GM12878 (cell line): ENCODE results near the gene VIT. TPM values are rescaled to one million over a fixed set of nuclear protein-coding genes. Genes with fewer than 3 reads are reported as not detected.

ENCODE experiments used
- ATAC-seq: fragments of 200-7000 bp; cut with Tn5 transposase; 3 replicates; pipeline ENCODE4 v1.9.1; 2020; ENCODE audit warnings: mild to moderate bottlenecking, moderate library complexity
- BruUV-seq: library from RNA; stranded (reverse); fragments of 400-500 nt; replicated peaks from 2 replicates; lab custom pipeline; 2021; lab: Mats Ljungman, UMichigan
- CTCF ChIA-PET: fragments of 300-600 bp; sonication (Branson Sonifier 250); formaldehyde crosslinking; extraction: SDS; loops from one replicate; lab custom pipeline; 2021; ENCODE audit warnings: inconsistent platforms; lab: Yijun Ruan, JAX
- POLR2A ChIA-PET: fragments of 350-600 bp; formaldehyde crosslinking; extraction: SDS; loops from one replicate; lab custom pipeline; 2021; ENCODE audit warnings: inconsistent platforms; lab: Charles Lee
- RAD21 ChIA-PET: fragments of 300-600 bp; sonication (Branson Sonifier 250); formaldehyde crosslinking; loops from one replicate; lab custom pipeline; 2023; ENCODE audit warnings: antibody characterized with exemption; ENCODE audit not compliant: unreplicated experiment; lab: Charles Lee
- SMC1A ChIA-PET: fragments of 300-600 bp; sonication (Branson Sonifier 250); formaldehyde crosslinking; loops from one replicate; lab custom pipeline; 2023; ENCODE audit not compliant: unreplicated experiment, uncharacterized antibody; lab: Charles Lee
- DNase-seq: peaks from one replicate; pipeline ENCODE4 v3.0.0-alpha.2; 2011; ENCODE audit warnings: low read depth, low spot score
- FAIRE-seq: peaks from 3 replicates; lab custom pipeline; 2011; peaks lifted over from hg19 to GRCh38; lab: Jason Lieb, UNC
- H2AFZ ChIP-seq: 2 replicates; pipeline ENCODE4 v1.6.0; 2011; ENCODE audit warnings: low read depth, low read length, control low read depth; ENCODE audit not compliant: control insufficient read depth
- H3K27ac ChIP-seq: 2 replicates; pipeline ENCODE4 v1.5.1; 2011; ENCODE audit warnings: control low read depth; ENCODE audit not compliant: control insufficient read depth, insufficient read depth
- H3K27me3 ChIP-seq, 2 experiments: replicated peaks in 1 of 2; 2 replicates each; pipeline versions ENCODE4 v1.6.0 to v1.6.1; 2011; ENCODE audit warnings: low read length in 1 of 2; ENCODE audit not compliant: control insufficient read depth in 2 of 2, insufficient read depth in 2 of 2
- H3K36me3 ChIP-seq, 2 experiments: 2 replicates each; pipeline ENCODE4 v1.5.1; 2011; ENCODE audit warnings: low read length in 1 of 2; ENCODE audit not compliant: control insufficient read depth in 2 of 2, insufficient read depth in 2 of 2
- H3K4me1 ChIP-seq: 2 replicates; pipeline ENCODE4 v1.6.1; 2011; ENCODE audit warnings: mild to moderate bottlenecking, low read length, moderate library complexity, mixed read lengths; ENCODE audit not compliant: control insufficient read depth, insufficient read depth
- H3K4me2 ChIP-seq: 2 replicates; pipeline ENCODE4 v1.6.0; 2011; ENCODE audit warnings: control low read depth; ENCODE audit not compliant: control insufficient read depth, insufficient read depth
- H3K4me3 ChIP-seq: fragments of 200-600 bp; sonication (generic); 2 replicates; pipeline ENCODE4 v1.5.1; 2016
- H3K79me2 ChIP-seq: 2 replicates; pipeline ENCODE4 v1.6.0; 2011; ENCODE audit warnings: low read length; ENCODE audit not compliant: control insufficient read depth, insufficient read depth
- H3K9ac ChIP-seq: 2 replicates; pipeline ENCODE4 v1.8.0; 2011; ENCODE audit warnings: low read length, control low read depth, mixed read lengths; ENCODE audit not compliant: control insufficient read depth, insufficient read depth
- H3K9me3 ChIP-seq: replicated peaks from 3 replicates; pipeline ENCODE4 v1.5.1; 2011; ENCODE audit warnings: mild to moderate bottlenecking, low read length; ENCODE audit not compliant: control insufficient read depth, insufficient read depth
- H4K20me1 ChIP-seq: 2 replicates; pipeline ENCODE4 v1.6.0; 2011; ENCODE audit not compliant: control insufficient read depth, insufficient read depth
- CTCF ChIP-seq, 3 experiments: IDR thresholded peaks in 2 of 3; conservative IDR thresholded peaks in 1 of 3; 2 replicates each; pipeline ENCODE4 v1.5.1; 2011; ENCODE audit warnings: low read depth in 3 of 3, low read length in 3 of 3, mild to moderate bottlenecking in 3 of 3, control low read depth in 2 of 3, moderate library complexity in 2 of 3, inconsistent platforms in 1 of 3, mixed read lengths in 1 of 3; ENCODE audit not compliant: control insufficient read depth in 2 of 3, insufficient read depth in 1 of 3; ENCODE audit errors: extremely low read depth in 1 of 3
- GATAD2B ChIP-seq: fragments of 450-650 bp; conservative IDR thresholded peaks from 2 replicates; pipeline ENCODE4 v1.6.1; 2017; ENCODE audit warnings: low read depth, mild to moderate bottlenecking, moderate library complexity
- KDM1A ChIP-seq: fragments of 200-600 bp; sonication (generic); IDR thresholded peaks from 2 replicates; pipeline ENCODE4 v1.6.1; 2016; ENCODE audit warnings: borderline replicate concordance
- PKNOX1 ChIP-seq: fragments of 450-650 bp; IDR thresholded peaks from 2 replicates; pipeline ENCODE4 v1.6.1; 2016; ENCODE audit warnings: mild to moderate bottlenecking
- WGBS: methylation state at CpG from one replicate; pipeline ENCODE4 v1.1.6; 2016; ENCODE audit warnings: low lambda C conversion rate; ENCODE audit not compliant: insufficient replicate concordance, insufficient coverage; ENCODE audit errors: missing lambda C conversion rate; 5-methylcytosine and 5-hydroxymethylcytosine counted together
- in situ Hi-C: fragments of 300-500 bp; cut with MboI; formaldehyde crosslinking; loops from 9 replicates; pipeline ENCODE4 v1.14.3; 2018; ENCODE audit warnings: mixed read lengths
- intact Hi-C: fragments of 100-400 bp; cut with micrococcal nuclease; formaldehyde crosslinking; loops from one replicate; pipeline ENCODE4 v1.14.2; 2022; ENCODE audit not compliant: unreplicated experiment
- polyA plus RNA-seq, 11 experiments: library from polyadenylated mRNA; depleted of rRNA in 4 of 11; unstranded in 6 of 11; stranded (reverse) in 5 of 11; fragments of >200 nt; fragmentation: Nextera tagmentation in 4 of 11; fragmentation: Illumina TruSeq in 1 of 11; extraction: Ambion mirVana in 4 of 11; extraction: Trizol in 1 of 11; gene quantifications; 1 replicate in 1 of 11; 2 replicates in 10 of 11; pipeline versions ENCODE4 v1.2.1 to v1.2.3, GENCODE V29; 2011 to 2016; ENCODE audit warnings: inconsistent platforms in 2 of 11, missing spikeins in 2 of 11, low read depth in 1 of 11
- total RNA-seq, 4 experiments: library from RNA; depleted of rRNA in 3 of 4; stranded (reverse); fragments of >200 nt in 3 of 4; fragmentation: Illumina TruSeq in 1 of 4; extraction: Trizol in 1 of 4; gene quantifications; 2 replicates each; pipeline versions ENCODE4 v1.2.1 to v1.2.3, GENCODE V29; 2013 to 2021

Gene VIT
- total and polyA plus RNA-seq, 10 of the 15 experiments (the other 5 are each of a cell fraction or from before 2014, with no cell fraction given) = 0.05 to 0.14 TPM; not detected in 8

- TF ChIP-seq KDM1A = no peak
- no peak for TF ChIP-seq GATAD2B
- TF ChIP-seq, all 136 proteins: peak for 0
These were observed 114.6 kb downstream of the VIT start (continued) for GRCh38 chr2:36811071-36811470.

- ChIA-PET RAD21 (no interaction called here), POLR2A (no interaction called here), SMC1A (interaction anchor here (1.3 to 2.4 kb wide), 2 partner anchors 8 to 10 kb away, joined by 3 to 7 read pairs; no protein-coding TSS in a partner anchor), CTCF (interaction anchor here (1.0 to 2.6 kb wide), 4 partner anchors 8 to 107 kb away, joined by 6 to 11 read pairs (median 8); no protein-coding TSS in a partner anchor)
- no peaks in the 10 kb centered on the region for H3K36me3 ChIP-seq
- no TSS peak for BruUV-seq
- in situ Hi-C loops = no loop called here
- FAIRE-seq (no peak), ATAC-seq (peak; percentile 83), DNase-seq (no peak)
- no peaks in the 10 kb centered on the region for H3K9me3 ChIP-seq
- no peaks in the 10 kb centered on the region for H3K79me2 ChIP-seq
- no peak overlapping the region for H2AFZ ChIP-seq
- H3K4me1 ChIP-seq = no peaks in the 10 kb centered on the region
- H4K20me1 ChIP-seq = no peaks in the 10 kb centered on the region
- WGBS = 18% methylated on average over 6 of the region's 6 CpGs
- peaks cover 0 to 2% of the 10 kb centered on the region in 2 experiments; a peak in 2 of 4 replicates for H3K27me3 ChIP-seq
- no peak overlapping the region for H3K4me2 ChIP-seq
- intact Hi-C loops = no loop called here
- TF ChIP-seq PKNOX1 (no peak), CTCF (IDR thresholded peaks at IDR 0.05 in 2 of 3, conservative IDR thresholded peaks at IDR 0.05 in 1 of 3; ENCODE audit: control insufficient read depth in 2 of 3, extremely low read depth in 1 of 3, insufficient read depth in 1 of 3, low read depth in 3 of 3, low read length in 3 of 3) (peak; percentile 22 to 43 (median 24); a peak in 5 of 6 replicates)
- H3K4me3 ChIP-seq = no peak overlapping the region
- no peak overlapping the region for H3K9ac ChIP-seq
- H3K27ac ChIP-seq = no peak overlapping the region
These were observed 115.7 kb downstream of the VIT start for GRCh38 chr2:36812196-36812595.
